IPS-11a (cell line): ENCODE data around the gene DLGAP4.

ENCODE experiments used
- H3K4me3 ChIP-seq: one replicate; pipeline ENCODE4 v1.5.1; 2013; ENCODE audit warnings: low read depth, low read length, control low read depth

DLGAP4 gene

GRCh38 chr20:36525620-36526365, 219.7 kb downstream of the DLGAP4 start:
- no peak overlapping the region for H3K4me3 ChIP-seq

- no peak overlapping the region for H3K4me3 ChIP-seq
Measured at GRCh38 chr20:36526521-36527011, 220.4 kb downstream of the DLGAP4 start.

- no peak overlapping the region for H3K4me3 ChIP-seq
Measured at GRCh38 chr20:36527331-36528125, 221.4 kb downstream of the DLGAP4 start.

- no peak overlapping the region for H3K4me3 ChIP-seq
Measured at GRCh38 chr20:36528176-36528874, 222.2 kb downstream of the DLGAP4 start.

- H3K4me3 ChIP-seq, result no peak overlapping the region
Measured at GRCh38 chr20:36528875-36529417, 222.8 kb downstream of the DLGAP4 start.

GRCh38 chr20:36532388-36532787, 226.2 kb downstream of the DLGAP4 start:
- no peak overlapping the region for H3K4me3 ChIP-seq

- H3K4me3 ChIP-seq, result no peak overlapping the region
Measured at GRCh38 chr20:36532822-36533221, 226.7 kb downstream of the DLGAP4 start.

GRCh38 chr20:36538026-36538722, 232.0 kb downstream of the DLGAP4 start:
- H3K4me3 ChIP-seq, result no peak overlapping the region

GRCh38 chr20:36540551-36541211, 234.5 kb downstream of the DLGAP4 start:
- peak overlapping the region; percentile 27 for H3K4me3 ChIP-seq

- H3K4me3 ChIP-seq, result peak within 1 kb of the TSS; percentile 62
Measured at GRCh38 chr20:36541227-36541767, 235.2 kb downstream of the DLGAP4 start, which contains the start of gene MYL9. Gene MYL9, plus strand, starts transcription at chr20:36541519. Its CDS starts 3,366 bp downstream, at chr20:36544885.

GRCh38 chr20:36541768-36542488, 235.8 kb downstream of the DLGAP4 start:
- peak overlapping the region; percentile 62 for H3K4me3 ChIP-seq

GRCh38 chr20:36542516-36543183, 236.5 kb downstream of the DLGAP4 start:
- H3K4me3 ChIP-seq, result peak overlapping the region; percentile 62

- no peak overlapping the region for H3K4me3 ChIP-seq
Measured at GRCh38 chr20:36543184-36544133, 237.3 kb downstream of the DLGAP4 start.

GRCh38 chr20:36544134-36545018, 238.2 kb downstream of the DLGAP4 start:
- H3K4me3 ChIP-seq, result no peak overlapping the region

- H3K4me3 ChIP-seq, result no peak overlapping the region
Measured at GRCh38 chr20:36546111-36546736, 240.1 kb downstream of the DLGAP4 start.
